NT2/D1 (cell line): ENCODE measurements around the gene ADSS2.

Source experiments
- SUZ12 ChIP-seq: IDR thresholded peaks from 2 replicates; pipeline ENCODE4 v1.6.1; 2011; ENCODE audit not compliant: insufficient read length, insufficient read depth; ENCODE audit errors: extremely low read depth
- YY1 ChIP-seq: IDR thresholded peaks from 2 replicates; pipeline ENCODE4 v1.6.1; 2011; ENCODE audit not compliant: insufficient read length, insufficient read depth
- ZNF274 ChIP-seq: IDR thresholded peaks from 2 replicates; pipeline ENCODE4 v1.6.1; 2011; ENCODE audit warnings: mild to moderate bottlenecking, low read depth, low read length

DNA sequence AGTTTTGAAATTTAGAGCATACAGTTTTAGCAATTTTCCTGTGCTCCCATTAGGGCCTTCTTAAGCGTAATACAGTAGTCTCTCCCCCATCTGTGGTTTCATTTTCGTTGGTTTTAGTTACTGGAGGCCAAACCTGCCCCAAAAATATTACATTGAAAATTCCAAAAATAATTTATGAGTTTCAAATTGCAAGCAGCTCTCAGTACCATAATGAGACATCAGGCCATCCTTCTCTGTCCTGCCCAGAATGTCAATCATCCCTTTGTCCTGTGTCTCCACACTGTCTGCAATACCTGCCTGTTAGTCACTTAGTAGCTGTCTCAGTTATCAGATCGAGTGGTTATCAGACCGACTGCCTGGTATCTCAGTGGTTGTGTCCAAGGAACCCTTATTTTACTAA is 45.4 kb downstream of the ADSS2 start:
- TF ChIP-seq ZNF274 (no peak), SUZ12 (no peak), YY1 (no peak)
